ENCODE data around the gene EVA1A. TPM values are rescaled to one million over a fixed set of nuclear protein-coding genes. Genes with fewer than 3 reads are reported as not detected.

EVA1A gene
- total RNA-seq, 1 donor from 2014 or later = 19.0 TPM

- peaks cover 33% of the 10 kb centered on the region for H3K4me1 Mint-ChIP-seq (ENCODE audit: low read depth, unreplicated experiment)
- H3K4me2 ChIP-seq (ENCODE audit: low read length) = peak overlapping the region; percentile 97
- H3K9ac ChIP-seq (ENCODE audit: low read length) = peak overlapping the region; percentile 96
- no peak overlapping the region for H2AFZ ChIP-seq (ENCODE audit: low read depth, low read length)
- no peak overlapping the region for H3K27ac ChIP-seq (ENCODE audit: low read depth, low read length)
- FAIRE-seq (peak; percentile 26), DNase-seq (ENCODE audit: low read depth) (peak; percentile 30)
- H3K9me3 Mint-ChIP-seq (ENCODE audit: unreplicated experiment) = peaks cover 2% of the 10 kb centered on the region
- peaks cover 7% of the 10 kb centered on the region for H3K36me3 Mint-ChIP-seq (ENCODE audit: low read depth, unreplicated experiment)
- no peak for TF ChIP-seq EZH2 (IDR thresholded peaks at IDR 0.05; ENCODE audit: insufficient read depth, low read length)
- H3K36me3 ChIP-seq (ENCODE audit: insufficient read depth, low read length) = peaks cover 8% of the 10 kb centered on the region
- no peaks in the 10 kb centered on the region for H3K9me3 ChIP-seq (ENCODE audit: insufficient read depth, low read depth, low read length)
- H3K27ac Mint-ChIP-seq (ENCODE audit: unreplicated experiment) = no peak overlapping the region
- H3K79me2 ChIP-seq (ENCODE audit: insufficient read depth, low read length) = peaks cover 66% of the 10 kb centered on the region
- H4K20me1 ChIP-seq (ENCODE audit: insufficient read depth, low read length) = peaks cover 53% of the 10 kb centered on the region
- no peaks in the 10 kb centered on the region for H3K27me3 ChIP-seq (ENCODE audit: insufficient read depth, low read length)
- peak overlapping the region; percentile 89 for H3K4me3 ChIP-seq (ENCODE audit: insufficient read depth, low read depth, low read length)
- H3K4me1 ChIP-seq (ENCODE audit: insufficient read depth, low read length) = peaks cover 56% of the 10 kb centered on the region
- H3K4me3 Mint-ChIP-seq (ENCODE audit: unreplicated experiment) = peak overlapping the region; percentile 98
- peaks cover 5% of the 10 kb centered on the region for H3K27me3 Mint-ChIP-seq (ENCODE audit: low read depth, unreplicated experiment)
Measured at GRCh38 chr2:75558786-75559679, 1.7 kb downstream of the EVA1A start.

- Histone ChIP-seq H2AFZ (ENCODE audit: low read depth, low read length) (no peak overlapping the region), H3K27me3 (ENCODE audit: insufficient read depth, low read length) (no peaks in the 10 kb centered on the region), H3K27ac (ENCODE audit: low read depth, low read length) (no peak overlapping the region), H3K9me3 (ENCODE audit: insufficient read depth, low read depth, low read length) (no peaks in the 10 kb centered on the region), H3K4me3 (ENCODE audit: insufficient read depth, low read depth, low read length) (peak overlapping the region; percentile 6), H3K36me3 (ENCODE audit: insufficient read depth, low read length) (peaks cover 8% of the 10 kb centered on the region), H3K79me2 (ENCODE audit: insufficient read depth, low read length) (peaks cover 75% of the 10 kb centered on the region), H3K9ac (ENCODE audit: low read length) (no peak overlapping the region), H3K4me2 (ENCODE audit: low read length) (peak overlapping the region; percentile 97), H3K4me1 (ENCODE audit: insufficient read depth, low read length) (peaks cover 56% of the 10 kb centered on the region), H4K20me1 (ENCODE audit: insufficient read depth, low read length) (peaks cover 62% of the 10 kb centered on the region)
- no peak overlapping the region for H3K27ac Mint-ChIP-seq (ENCODE audit: unreplicated experiment)
- TF ChIP-seq EZH2 (IDR thresholded peaks at IDR 0.05; ENCODE audit: insufficient read depth, low read length) (no peak), CTCF (IDR thresholded peaks at IDR 0.05; ENCODE audit: insufficient read depth, low read depth, low read length) (no peak)
- no peak overlapping the region for H3K4me3 Mint-ChIP-seq (ENCODE audit: unreplicated experiment)
- H3K36me3 Mint-ChIP-seq (ENCODE audit: low read depth, unreplicated experiment) = peaks cover 10% of the 10 kb centered on the region
- DNase-seq (ENCODE audit: low read depth) (no peak), FAIRE-seq (no peak)
- peaks cover 5% of the 10 kb centered on the region for H3K27me3 Mint-ChIP-seq (ENCODE audit: low read depth, unreplicated experiment)
- peaks cover 30% of the 10 kb centered on the region for H3K4me1 Mint-ChIP-seq (ENCODE audit: low read depth, unreplicated experiment)
- peaks cover 2% of the 10 kb centered on the region for H3K9me3 Mint-ChIP-seq (ENCODE audit: unreplicated experiment)
Measured at GRCh38 chr2:75558136-75558535, 2.6 kb downstream of the EVA1A start.

GRCh38 chr2:75557474-75558133 lies 3.1 kb downstream of the EVA1A start:
- Histone ChIP-seq H3K36me3 (ENCODE audit: insufficient read depth, low read length) (peaks cover 8% of the 10 kb centered on the region), H3K4me3 (ENCODE audit: insufficient read depth, low read depth, low read length) (peak overlapping the region; percentile 6), H3K27me3 (ENCODE audit: insufficient read depth, low read length) (no peaks in the 10 kb centered on the region), H4K20me1 (ENCODE audit: insufficient read depth, low read length) (peaks cover 68% of the 10 kb centered on the region), H2AFZ (ENCODE audit: low read depth, low read length) (no peak overlapping the region), H3K27ac (ENCODE audit: low read depth, low read length) (no peak overlapping the region), H3K9me3 (ENCODE audit: insufficient read depth, low read depth, low read length) (no peaks in the 10 kb centered on the region), H3K4me2 (ENCODE audit: low read length) (peak overlapping the region; percentile 97), H3K79me2 (ENCODE audit: insufficient read depth, low read length) (peaks cover 81% of the 10 kb centered on the region), H3K9ac (ENCODE audit: low read length) (no peak overlapping the region), H3K4me1 (ENCODE audit: insufficient read depth, low read length) (peaks cover 54% of the 10 kb centered on the region)
- no peak for FAIRE-seq
- no peak for DNase-seq (ENCODE audit: low read depth)
- Mint-ChIP-seq H3K9me3 (ENCODE audit: unreplicated experiment) (peaks cover 2% of the 10 kb centered on the region), H3K27me3 (ENCODE audit: low read depth, unreplicated experiment) (peaks cover 5% of the 10 kb centered on the region), H3K4me1 (ENCODE audit: low read depth, unreplicated experiment) (peaks cover 29% of the 10 kb centered on the region), H3K4me3 (ENCODE audit: unreplicated experiment) (no peak overlapping the region), H3K36me3 (ENCODE audit: low read depth, unreplicated experiment) (peaks cover 13% of the 10 kb centered on the region), H3K27ac (ENCODE audit: unreplicated experiment) (no peak overlapping the region)
- TF ChIP-seq CTCF (IDR thresholded peaks at IDR 0.05; ENCODE audit: insufficient read depth, low read depth, low read length) = no peak
- no peak for TF ChIP-seq EZH2 (IDR thresholded peaks at IDR 0.05; ENCODE audit: insufficient read depth, low read length)
